HEK293T (cell line): ENCODE results near the gene CERK.

Experiments used
- ARNT ChIP-seq: fragments of 450-650 bp; IDR thresholded peaks from 2 replicates; pipeline ENCODE4 v1.6.1; 2017; ENCODE audit warnings: mild to moderate bottlenecking
- FOXK2 ChIP-seq: fragments of 450-650 bp; IDR thresholded peaks from 2 replicates; pipeline ENCODE4 v1.6.1; 2016; ENCODE audit warnings: mild to moderate bottlenecking
- LEF1 ChIP-seq: fragments of 450-650 bp; IDR thresholded peaks from 2 replicates; pipeline ENCODE4 v1.6.1; 2017; ENCODE audit warnings: mild to moderate bottlenecking, borderline replicate concordance

DNA sequence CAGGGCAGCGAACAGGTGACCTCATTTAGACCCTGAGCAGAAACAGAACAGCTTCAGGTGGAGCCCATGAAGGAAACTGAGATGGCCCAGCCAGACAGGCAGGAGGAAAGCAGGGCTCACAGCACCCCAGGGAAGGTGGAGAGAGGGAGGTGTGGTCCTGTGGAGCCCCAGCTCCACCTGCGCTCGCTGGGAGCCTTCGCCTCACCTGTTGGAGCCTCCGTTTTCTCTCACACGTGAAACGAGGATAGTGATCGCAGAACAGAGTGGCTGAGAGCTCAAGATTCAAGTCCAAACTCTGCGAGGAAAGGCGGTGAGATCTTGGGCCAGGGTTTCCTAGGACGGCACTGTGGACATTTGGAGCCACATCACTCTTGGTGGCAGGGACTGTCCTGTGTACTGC lies 8.6 kb upstream of the CERK start:
- TF ChIP-seq FOXK2, result no peak
- no peak for TF ChIP-seq ARNT
- TF ChIP-seq LEF1, result no peak
